ENCODE results near the gene ANKRD55. TPM values are rescaled to one million over a fixed set of nuclear protein-coding genes. Genes with fewer than 3 reads are reported as not detected.
A peak's percentile ranks its signal among the peaks of the same experiment; 100 is the strongest.
"Not testable (repeated sequence)": the region's sequence is repeated elsewhere in the genome, so short reads cannot be mapped to it uniquely, and the experiment has no call there.

ANKRD55 gene
- total RNA-seq, 4 donors from 2014 or later = 0.95 TPM; not detected in 3

DNA sequence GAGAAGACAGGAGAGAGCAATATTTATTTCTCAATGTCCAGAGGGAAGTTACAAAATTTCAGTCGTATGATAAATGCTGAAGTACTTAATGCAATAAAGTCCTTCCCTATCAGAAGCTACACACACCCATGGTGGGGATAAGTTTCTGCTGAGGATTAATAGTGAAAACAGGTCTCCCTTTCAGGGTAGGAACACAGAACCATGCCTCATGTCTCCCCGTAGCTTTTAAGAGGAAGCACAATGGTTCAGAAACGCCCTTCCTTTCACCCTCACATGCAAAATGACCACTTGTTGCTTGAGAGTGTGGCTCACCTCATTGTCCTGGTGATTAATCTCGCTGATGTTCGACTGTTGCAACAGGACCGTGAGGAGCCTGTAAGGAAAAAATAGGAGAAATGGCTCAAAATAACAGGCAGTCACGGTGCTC, 73.6 kb downstream of the ANKRD55 start:
- Histone ChIP-seq H3K27ac (peak overlapping the region in 1 of 4 donors; percentile 32), H3K4me1 (peaks cover 0 to 20% (median 0%) of the 10 kb centered on the region in 4 donors), H3K27me3 (no peaks in the 10 kb centered on the region), H3K36me3 (no peaks in the 10 kb centered on the region), H3K4me3 (no peak overlapping the region), H3K9me3 (no peaks in the 10 kb centered on the region)
- WGBS, 2 donors (ENCODE audit: low coverage in 1 of 2) = 73 to 81% methylated on average over 3 to 7 of the region's 7 CpGs
- in situ Hi-C loops (cut with MboI; ENCODE audit: low pct_ligation_motif_present in 1 of 4, low pct_unique_long_range_greater_than_20kb in 1 of 4, low sequenced_read_pairs in 3 of 4) (no loop called here), intact Hi-C loops (cut with DNase I; ENCODE audit: low total_unique reads) (no loop called here)
- no peak for DNase-seq
- TF ChIP-seq EP300 (IDR thresholded peaks at IDR 0.05; ENCODE audit: low read depth) = no peak
- TF ChIP-seq POLR2A (IDR thresholded peaks at IDR 0.05) = no peak
- TF ChIP-seq POLR2AphosphoS5 (IDR thresholded peaks at IDR 0.05) = no peak
- no peak for TF ChIP-seq CTCF (IDR thresholded peaks at IDR 0.05)

DNA sequence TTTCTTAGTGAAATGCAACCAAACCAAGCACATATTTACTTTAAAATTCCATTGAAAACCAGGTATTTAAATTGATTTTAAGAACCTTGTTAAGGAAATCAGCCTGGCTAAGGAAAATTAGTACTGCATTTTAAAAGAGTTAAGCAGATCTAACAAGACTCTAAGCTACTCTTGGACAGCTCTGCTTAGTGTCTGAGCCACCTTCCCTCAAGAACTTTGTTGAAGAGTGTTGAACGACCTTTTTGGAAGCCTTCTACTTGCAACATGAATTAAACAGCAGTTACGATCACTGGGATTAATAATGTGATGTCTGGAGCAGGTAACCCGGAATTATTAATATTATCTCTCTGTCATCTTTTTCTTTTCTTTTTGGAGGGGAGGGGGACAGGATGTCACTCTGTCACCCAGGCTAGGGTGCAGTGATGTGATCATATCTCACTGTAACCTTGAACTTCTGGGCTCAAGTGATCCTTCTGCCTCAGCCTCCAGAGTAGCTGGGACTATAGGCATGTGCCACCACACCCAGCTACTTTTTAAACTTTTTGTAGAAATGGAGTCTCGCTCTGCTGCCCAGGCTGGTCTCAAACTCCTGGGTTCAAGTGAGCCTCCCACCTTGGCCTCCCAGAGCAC, 74.7 kb downstream of the ANKRD55 start:
- H3K4me1 ChIP-seq = peaks cover 0 to 15% (median 0%) of the 10 kb centered on the region in 4 donors
- H3K4me3 ChIP-seq = no peak overlapping the region
- no peak for TF ChIP-seq POLR2AphosphoS5 (IDR thresholded peaks at IDR 0.05)
- TF ChIP-seq POLR2A (IDR thresholded peaks at IDR 0.05) = no peak
- no peak for TF ChIP-seq EP300 (IDR thresholded peaks at IDR 0.05; ENCODE audit: low read depth)
- no peak for TF ChIP-seq CTCF (IDR thresholded peaks at IDR 0.05)
- H3K27ac ChIP-seq = no peak overlapping the region
- no peaks in the 10 kb centered on the region for H3K9me3 ChIP-seq
- WGBS, 2 donors (ENCODE audit: low coverage in 1 of 2) = 73 to 95% methylated on average over 4 of the region's 4 CpGs
- H3K27me3 ChIP-seq = no peaks in the 10 kb centered on the region
- in situ Hi-C loops (cut with MboI; ENCODE audit: low pct_ligation_motif_present in 1 of 4, low pct_unique_long_range_greater_than_20kb in 1 of 4, low sequenced_read_pairs in 3 of 4) (no loop called here), intact Hi-C loops (cut with DNase I; ENCODE audit: low total_unique reads) (no loop called here)
- DNase-seq = no peak
- H3K36me3 ChIP-seq = no peaks in the 10 kb centered on the region

- intact Hi-C loops (cut with DNase I; ENCODE audit: low total_unique reads); DNase-seq; H3K4me3 ChIP-seq; H3K9me3 ChIP-seq; in situ Hi-C loops (cut with MboI; ENCODE audit: low pct_ligation_motif_present in 1 of 4, low pct_unique_long_range_greater_than_20kb in 1 of 4, low sequenced_read_pairs in 3 of 4); H3K27me3 ChIP-seq; H3K36me3 ChIP-seq: not testable (repeated sequence)
- 73 to 85% methylated on average over 3 to 5 of the region's 5 CpGs for whole genome bisulfite sequencing, 2 donors (ENCODE audit: low coverage in 1 of 2)
- H3K4me1 ChIP-seq = peaks cover 0 to 15% (median 0%) of the 10 kb centered on the region in 4 donors
- H3K27ac ChIP-seq = peak overlapping the region in 3 of 4 donors; percentile 57 to 75 (median 65)
These were observed 75.9 kb downstream of the ANKRD55 start for GRCh38 chr5:56157191-56157621.

- in situ Hi-C loops (cut with MboI; ENCODE audit: low pct_ligation_motif_present in 1 of 4, low pct_unique_long_range_greater_than_20kb in 1 of 4, low sequenced_read_pairs in 3 of 4); H3K27me3 ChIP-seq; H3K36me3 ChIP-seq; H3K4me3 ChIP-seq; intact Hi-C loops (cut with DNase I; ENCODE audit: low total_unique reads); H3K9me3 ChIP-seq: not testable (repeated sequence)
- Histone ChIP-seq H3K27ac (peak overlapping the region; percentile 39 to 75 (median 61)), H3K4me1 (peaks cover 0 to 15% (median 0%) of the 10 kb centered on the region in 4 donors)
- peak; percentile 29 for DNase-seq
- 60 to 63% methylated on average over 2 to 6 of the region's 6 CpGs for WGBS, 2 donors (ENCODE audit: low coverage in 1 of 2)
These were observed 76.4 kb downstream of the ANKRD55 start for GRCh38 chr5:56156585-56157190.

DNA sequence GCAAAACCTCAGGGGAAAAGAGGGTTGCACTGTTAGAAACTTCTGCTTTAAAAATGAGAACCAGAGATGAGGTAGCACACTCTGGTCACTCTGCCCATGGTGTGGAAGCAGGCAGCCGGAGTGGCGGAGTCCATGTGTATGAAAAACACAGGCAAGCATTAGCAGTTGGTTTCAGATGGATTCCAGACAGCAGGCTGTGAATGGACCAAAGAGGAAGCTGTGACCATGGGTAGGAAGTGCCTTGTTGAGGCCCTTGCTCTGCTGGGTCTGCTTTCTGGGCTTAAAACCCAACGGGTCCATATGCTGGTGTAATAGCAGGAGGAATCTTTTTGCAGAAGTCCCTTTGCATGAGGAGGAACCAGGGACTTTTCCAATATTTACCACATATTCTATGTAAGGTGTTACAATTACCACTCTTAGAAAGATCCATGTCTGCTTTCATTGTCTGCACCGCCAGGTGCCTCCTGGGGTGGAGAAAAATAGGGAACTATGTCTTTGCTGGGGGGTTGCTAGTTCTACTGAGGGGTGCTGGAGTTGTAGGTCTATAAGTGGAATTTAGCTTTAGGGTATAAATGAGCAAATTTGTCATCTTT, 77.0 kb downstream of the ANKRD55 start:
- in situ Hi-C loops (cut with MboI; ENCODE audit: low pct_ligation_motif_present in 1 of 4, low pct_unique_long_range_greater_than_20kb in 1 of 4, low sequenced_read_pairs in 3 of 4) = no loop called here
- peak overlapping the region; percentile 39 to 75 (median 61) for H3K27ac ChIP-seq
- no peak overlapping the region for H3K4me3 ChIP-seq
- H3K36me3 ChIP-seq = no peaks in the 10 kb centered on the region
- WGBS, 2 donors (ENCODE audit: low coverage in 1 of 2) = 71 to 75% methylated on average over 4 of the region's 4 CpGs
- no peak for DNase-seq
- peaks cover 0 to 15% (median 0%) of the 10 kb centered on the region in 4 donors for H3K4me1 ChIP-seq
- H3K27me3 ChIP-seq = no peaks in the 10 kb centered on the region
- intact Hi-C loops (cut with DNase I; ENCODE audit: low total_unique reads) = no loop called here
- H3K9me3 ChIP-seq = no peaks in the 10 kb centered on the region
- TF ChIP-seq POLR2A (IDR thresholded peaks at IDR 0.05) (no peak), CTCF (IDR thresholded peaks at IDR 0.05) (no peak), EP300 (IDR thresholded peaks at IDR 0.05; ENCODE audit: low read depth) (no peak), POLR2AphosphoS5 (IDR thresholded peaks at IDR 0.05) (no peak)

Measured in transverse colon (tissue), 4 donors.